Lower leg skin (tissue), 4 donors: ENCODE data around the gene TPST1. TPM values are rescaled to one million over a fixed set of nuclear protein-coding genes. Genes with fewer than 3 reads are reported as not detected.

Experiments
- DNase-seq, 2 donors: peaks; one replicate each; pipeline ENCODE4 v3.0.0-alpha.2; 2019; ENCODE audit warnings: low spot score in 2 of 2
- H3K4me3 ChIP-seq: fragments of 200-600 bp; sonication (generic); 2 replicates; pipeline ENCODE4 v1.5.1; 2017; ENCODE audit warnings: mild to moderate bottlenecking, low read depth; ENCODE audit not compliant: poor library complexity, severe bottlenecking
- POLR2A ChIP-seq, 2 donors: fragments of 450-650 bp; IDR thresholded peaks; one replicate each; pipeline ENCODE4 v1.6.1; 2016 to 2017; ENCODE audit warnings: antibody characterized with exemption in 2 of 2, mild to moderate bottlenecking in 1 of 2, moderate library complexity in 1 of 2
- WGBS, 2 donors: methylation state at CpG; one replicate each; pipeline ENCODE4 v1.1.5; 2018; 5-methylcytosine and 5-hydroxymethylcytosine counted together
- intact Hi-C: fragments of 100-400 bp; cut with DNase I; formaldehyde crosslinking; loops from one replicate; pipeline ENCODE4 v1.15.0; 2023; ENCODE audit warnings: low total_unique reads
- total RNA-seq, 4 donors: library from RNA; depleted of rRNA; stranded (reverse); fragments of >200 nt; gene quantifications; one replicate each; pipeline ENCODE4 v1.1.0, GENCODE V29; 2016
- TF ChIP-seq, protein P1 (sequence below), 3 donors: fragments of 450-650 bp; IDR thresholded peaks; one replicate each; pipeline ENCODE4 v1.5.1; 2016; ENCODE audit warnings: antibody characterized with exemption in 3 of 3, mild to moderate bottlenecking in 3 of 3, moderate library complexity in 2 of 3

The TPST1 gene
- total RNA-seq, 4 donors from 2014 or later = 10.1 to 12.8 (median 11.2) TPM

DNA sequence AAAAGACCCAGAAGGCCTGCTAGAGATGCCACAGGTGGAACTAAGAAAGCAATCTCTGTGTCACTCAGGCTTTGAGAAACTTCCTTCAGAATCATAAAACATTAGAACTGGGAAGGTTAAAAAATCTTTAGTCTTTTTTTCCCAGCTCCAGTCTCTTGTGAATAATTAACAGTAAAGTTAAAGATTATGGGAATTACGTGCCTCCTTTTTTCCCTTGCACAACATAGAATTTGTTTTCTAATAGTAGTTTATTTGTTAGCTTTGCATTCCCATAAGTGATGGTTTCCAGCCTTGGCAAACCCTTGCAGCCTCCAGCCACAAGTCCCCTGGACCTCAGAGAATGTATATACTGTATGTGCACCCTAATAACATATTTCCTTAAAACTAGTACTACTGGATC, 128.3 kb downstream of the TPST1 start:
- DNase-seq = no peak
- 78 to 96% methylated on average over 1 of the region's 1 CpG for WGBS, 2 donors

DNA sequence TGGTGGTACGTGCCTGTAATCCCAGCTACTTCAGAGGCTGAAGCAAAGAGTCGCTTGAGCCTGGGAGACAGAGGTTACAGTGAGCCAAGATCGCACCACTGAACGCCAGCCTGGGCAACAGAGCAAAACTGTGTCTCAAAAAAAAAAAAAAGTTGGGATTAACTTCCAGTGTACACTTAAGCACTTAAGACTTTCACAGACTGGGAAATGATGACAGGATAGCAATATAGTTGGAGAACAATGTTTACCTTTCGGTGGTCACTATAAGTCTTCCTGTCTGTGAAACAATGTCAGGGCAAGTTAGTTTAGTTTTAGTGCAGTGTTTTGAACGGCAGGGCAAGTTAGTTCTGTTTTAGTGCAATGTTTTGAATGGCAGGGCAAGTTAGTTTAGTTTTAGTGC, 130.2 kb downstream of the TPST1 start:
- no peak for DNase-seq
- H3K4me3 ChIP-seq = no peak overlapping the region
- 84 to 89% methylated on average over 6 of the region's 6 CpGs for WGBS, 2 donors
- intact Hi-C loops = no loop called here
- TF ChIP-seq, protein P1, sequence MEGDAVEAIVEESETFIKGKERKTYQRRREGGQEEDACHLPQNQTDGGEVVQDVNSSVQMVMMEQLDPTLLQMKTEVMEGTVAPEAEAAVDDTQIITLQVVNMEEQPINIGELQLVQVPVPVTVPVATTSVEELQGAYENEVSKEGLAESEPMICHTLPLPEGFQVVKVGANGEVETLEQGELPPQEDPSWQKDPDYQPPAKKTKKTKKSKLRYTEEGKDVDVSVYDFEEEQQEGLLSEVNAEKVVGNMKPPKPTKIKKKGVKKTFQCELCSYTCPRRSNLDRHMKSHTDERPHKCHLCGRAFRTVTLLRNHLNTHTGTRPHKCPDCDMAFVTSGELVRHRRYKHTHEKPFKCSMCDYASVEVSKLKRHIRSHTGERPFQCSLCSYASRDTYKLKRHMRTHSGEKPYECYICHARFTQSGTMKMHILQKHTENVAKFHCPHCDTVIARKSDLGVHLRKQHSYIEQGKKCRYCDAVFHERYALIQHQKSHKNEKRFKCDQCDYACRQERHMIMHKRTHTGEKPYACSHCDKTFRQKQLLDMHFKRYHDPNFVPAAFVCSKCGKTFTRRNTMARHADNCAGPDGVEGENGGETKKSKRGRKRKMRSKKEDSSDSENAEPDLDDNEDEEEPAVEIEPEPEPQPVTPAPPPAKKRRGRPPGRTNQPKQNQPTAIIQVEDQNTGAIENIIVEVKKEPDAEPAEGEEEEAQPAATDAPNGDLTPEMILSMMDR (IDR thresholded peaks at IDR 0.05) = no peak

More for the DNA sequence above, 128.3 kb downstream of the TPST1 start:
- TF ChIP-seq POLR2A (IDR thresholded peaks at IDR 0.05) = no peak
- TF ChIP-seq, protein P1 (IDR thresholded peaks at IDR 0.05) = no peak
- H3K4me3 ChIP-seq = no peak overlapping the region
- intact Hi-C loops = no loop called here

DNA sequence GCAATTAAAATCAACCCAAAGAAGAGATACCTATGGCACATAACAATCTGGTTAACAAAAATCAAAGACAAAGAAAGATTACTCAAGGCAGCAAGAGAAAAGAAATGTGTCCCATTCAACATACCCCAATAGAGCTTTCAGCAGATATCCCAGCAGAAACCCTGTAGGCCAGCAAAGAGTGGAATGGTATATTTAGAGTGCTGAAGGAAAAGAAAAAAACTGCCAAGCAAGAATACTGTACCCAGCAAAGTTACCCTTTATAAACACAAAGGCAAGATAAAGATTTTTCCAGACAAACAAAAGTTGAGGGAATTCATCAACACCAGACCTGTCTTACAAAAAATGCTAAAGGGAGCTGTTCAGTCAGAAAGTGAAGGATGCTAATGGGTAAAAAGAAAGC, 131.6 kb downstream of the TPST1 start:
- H3K4me3 ChIP-seq = no peak overlapping the region
- TF ChIP-seq, protein P1 (IDR thresholded peaks at IDR 0.05) = no peak
- TF ChIP-seq POLR2A (IDR thresholded peaks at IDR 0.05) = no peak

DNA sequence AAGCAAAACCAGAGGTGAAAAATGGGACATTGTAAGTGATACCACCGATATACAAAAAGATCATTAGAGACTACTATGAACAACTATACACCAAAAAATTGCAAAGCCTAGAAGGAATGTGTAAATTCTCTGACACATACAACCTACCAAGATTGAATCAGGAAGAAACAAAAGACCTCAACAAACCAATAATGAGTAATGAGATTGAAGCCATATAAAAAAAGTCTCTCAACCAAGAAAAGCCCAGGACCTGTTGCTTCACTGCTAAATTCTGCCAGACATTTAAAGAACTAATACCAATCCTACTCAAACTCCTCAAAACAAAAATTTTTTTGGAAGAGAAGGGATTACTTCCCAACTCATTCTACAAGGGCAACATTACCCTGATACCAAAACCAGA, 134.0 kb downstream of the TPST1 start:
- WGBS, 2 donors = 100% methylated on average over 1 of the region's 1 CpG
- H3K4me3 ChIP-seq = no peak overlapping the region
- no peak for TF ChIP-seq POLR2A (IDR thresholded peaks at IDR 0.05)
- TF ChIP-seq, protein P1 (IDR thresholded peaks at IDR 0.05) = no peak
- no peak for DNase-seq
- intact Hi-C loops = no loop called here

More for the DNA sequence above, 131.6 kb downstream of the TPST1 start:
- intact Hi-C loops = no loop called here
- no peak for DNase-seq

DNA sequence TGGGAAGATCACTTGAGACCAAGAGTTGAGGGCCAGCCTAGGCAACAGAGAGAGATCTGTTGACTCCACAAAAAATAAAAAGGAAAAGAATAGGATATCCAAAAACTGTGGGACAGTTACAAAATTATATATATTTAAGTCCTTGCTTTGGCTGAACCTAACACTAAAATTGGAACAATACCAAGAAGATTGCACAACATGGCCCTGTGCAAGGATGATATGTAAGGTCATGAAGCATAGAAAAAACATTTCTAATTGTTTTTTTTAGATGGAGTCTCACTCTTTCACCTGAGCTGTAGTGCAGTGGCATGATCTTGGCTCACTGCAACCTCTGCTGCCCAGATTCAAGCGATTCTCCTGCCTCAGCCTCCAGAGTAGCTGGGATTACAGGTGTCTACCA, 139.0 kb downstream of the TPST1 start:
- no peak for DNase-seq
- intact Hi-C loops = no loop called here
- 79 to 81% methylated on average over 1 of the region's 1 CpG for WGBS, 2 donors
- H3K4me3 ChIP-seq = no peak overlapping the region
- TF ChIP-seq, protein P1 (IDR thresholded peaks at IDR 0.05) = no peak
- TF ChIP-seq POLR2A (IDR thresholded peaks at IDR 0.05) = no peak

DNA sequence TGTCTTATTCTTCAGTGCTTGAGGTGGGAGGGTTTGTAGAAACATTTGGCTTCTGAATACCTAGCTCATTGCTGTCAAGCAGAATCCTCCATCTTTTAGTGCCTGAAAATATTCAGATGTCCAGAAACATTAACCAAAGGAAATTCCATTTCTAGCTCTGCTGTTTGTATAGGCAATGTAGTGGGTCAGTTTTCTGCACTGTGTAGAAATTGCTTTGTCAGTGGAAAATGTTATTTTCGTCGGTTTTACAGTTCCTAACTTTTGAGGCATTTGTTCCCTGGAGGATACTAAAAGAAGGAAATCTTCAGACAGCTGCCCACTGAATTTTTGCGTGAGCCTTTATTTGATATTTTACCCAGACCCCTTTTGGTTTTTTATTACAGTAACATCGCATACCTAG, 143.4 kb downstream of the TPST1 start:
- no peak for TF ChIP-seq POLR2A (IDR thresholded peaks at IDR 0.05)
- TF ChIP-seq, protein P1 (IDR thresholded peaks at IDR 0.05) = no peak
- H3K4me3 ChIP-seq = no peak overlapping the region
- DNase-seq = no peak
- intact Hi-C loops = no loop called here
- 28 to 35% methylated on average over 4 of the region's 4 CpGs for WGBS, 2 donors
